GM13976 (cell line): ENCODE results near the gene FGFRL1.

Experiments
- DNase-seq: peaks from one replicate; pipeline ENCODE4 v3.0.0; 2012; ENCODE audit warnings: low spot score
- in situ Hi-C: fragments of 300-500 bp; cut with MboI; formaldehyde crosslinking; loops from one replicate; pipeline ENCODE4 v1.12.0; 2022; ENCODE audit warnings: low sequenced_read_pairs, mixed read lengths, inconsistent platforms; ENCODE audit not compliant: unreplicated experiment
- TF ChIP-seq, protein P1 (sequence below): IDR thresholded peaks from 2 replicates; pipeline ENCODE4 v1.5.1; 2012; ENCODE audit warnings: borderline replicate concordance, mild to moderate bottlenecking; ENCODE audit not compliant: insufficient read depth; ENCODE audit errors: extremely low read depth, missing control alignments, control extremely low read depth

The FGFRL1 gene

DNA sequence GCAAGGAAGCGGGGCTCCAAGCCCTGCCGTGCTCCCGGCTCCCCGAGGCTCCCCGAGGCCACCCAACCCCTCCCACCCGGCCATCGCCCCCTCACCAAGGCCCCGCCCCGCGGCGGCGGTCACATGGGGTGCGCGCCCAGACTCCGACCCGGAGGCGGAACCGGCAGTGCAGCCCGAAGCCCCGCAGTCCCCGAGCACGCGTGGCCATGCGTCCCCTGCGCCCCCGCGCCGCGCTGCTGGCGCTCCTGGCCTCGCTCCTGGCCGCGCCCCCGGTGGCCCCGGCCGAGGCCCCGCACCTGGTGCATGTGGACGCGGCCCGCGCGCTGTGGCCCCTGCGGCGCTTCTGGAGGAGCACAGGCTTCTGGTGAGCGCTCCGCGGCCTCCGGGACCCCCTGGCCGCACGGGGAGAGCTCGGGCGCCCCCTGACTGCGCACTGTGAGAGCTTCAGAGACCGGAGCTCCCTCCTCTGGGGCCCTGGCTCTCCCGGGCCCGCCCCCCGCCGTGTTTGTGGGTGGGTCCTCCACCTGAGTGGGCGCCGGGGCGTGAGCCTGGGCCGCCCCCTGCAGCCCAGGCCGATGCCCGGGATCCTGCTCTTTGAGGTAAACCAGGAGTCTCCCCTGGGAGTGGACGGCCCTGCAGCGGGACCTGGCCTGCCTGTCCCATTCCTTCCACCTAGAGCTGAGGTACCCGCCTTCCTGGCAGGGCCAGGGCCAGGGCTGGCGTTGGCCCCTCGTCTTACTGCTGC, 24.4 kb upstream of the FGFRL1 start, which contains the start of gene IDUA:
Gene IDUA (plus strand): TSS at position 166 of the 745 bp plus-strand sequence. CDS start 41 bp downstream, at position 207.
- peak; percentile 95 for DNase-seq
- TF ChIP-seq, protein P1, sequence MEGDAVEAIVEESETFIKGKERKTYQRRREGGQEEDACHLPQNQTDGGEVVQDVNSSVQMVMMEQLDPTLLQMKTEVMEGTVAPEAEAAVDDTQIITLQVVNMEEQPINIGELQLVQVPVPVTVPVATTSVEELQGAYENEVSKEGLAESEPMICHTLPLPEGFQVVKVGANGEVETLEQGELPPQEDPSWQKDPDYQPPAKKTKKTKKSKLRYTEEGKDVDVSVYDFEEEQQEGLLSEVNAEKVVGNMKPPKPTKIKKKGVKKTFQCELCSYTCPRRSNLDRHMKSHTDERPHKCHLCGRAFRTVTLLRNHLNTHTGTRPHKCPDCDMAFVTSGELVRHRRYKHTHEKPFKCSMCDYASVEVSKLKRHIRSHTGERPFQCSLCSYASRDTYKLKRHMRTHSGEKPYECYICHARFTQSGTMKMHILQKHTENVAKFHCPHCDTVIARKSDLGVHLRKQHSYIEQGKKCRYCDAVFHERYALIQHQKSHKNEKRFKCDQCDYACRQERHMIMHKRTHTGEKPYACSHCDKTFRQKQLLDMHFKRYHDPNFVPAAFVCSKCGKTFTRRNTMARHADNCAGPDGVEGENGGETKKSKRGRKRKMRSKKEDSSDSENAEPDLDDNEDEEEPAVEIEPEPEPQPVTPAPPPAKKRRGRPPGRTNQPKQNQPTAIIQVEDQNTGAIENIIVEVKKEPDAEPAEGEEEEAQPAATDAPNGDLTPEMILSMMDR = peak; percentile 66
- in situ Hi-C loops = no loop called here

DNA sequence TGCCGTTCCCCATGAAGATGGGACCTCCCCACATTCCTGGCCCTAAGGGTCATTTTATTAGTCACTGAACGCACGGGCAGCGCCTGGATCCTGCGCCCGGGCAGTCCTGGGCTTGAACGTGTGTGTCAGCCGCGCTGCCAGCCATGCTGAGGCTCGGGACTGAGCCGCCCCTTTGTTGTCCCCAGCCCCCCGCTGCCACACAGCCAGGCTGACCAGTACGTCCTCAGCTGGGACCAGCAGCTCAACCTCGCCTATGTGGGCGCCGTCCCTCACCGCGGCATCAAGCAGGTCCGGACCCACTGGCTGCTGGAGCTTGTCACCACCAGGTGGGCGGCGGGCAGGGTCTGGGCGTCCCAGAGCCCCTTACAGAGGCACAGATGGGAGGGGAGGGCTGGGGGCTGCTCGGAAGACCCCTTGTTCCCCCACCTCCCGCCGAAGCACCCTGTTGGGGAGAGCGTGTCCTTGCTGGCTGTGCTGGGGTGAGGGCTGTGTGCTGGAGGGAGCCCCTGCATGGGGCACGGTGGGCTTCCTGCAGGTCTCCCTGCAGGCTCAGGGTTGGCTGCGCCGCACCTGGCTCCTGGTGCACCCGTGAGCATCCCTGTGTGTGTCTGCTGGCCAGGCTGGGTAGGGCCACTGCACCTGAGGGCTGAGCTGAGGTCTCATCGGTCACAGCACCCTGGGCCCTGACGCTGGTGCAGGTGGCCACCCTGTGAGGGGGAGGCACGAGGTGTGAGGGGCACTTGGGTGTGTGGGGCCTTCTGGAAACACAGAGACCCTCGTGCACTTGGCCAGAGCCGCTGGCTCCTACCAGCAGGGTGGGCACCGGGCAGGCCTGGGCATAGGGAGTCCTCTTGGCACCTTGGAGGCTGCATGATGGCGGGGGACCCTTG, 23.6 kb upstream of the FGFRL1 start:
- in situ Hi-C loops = no loop called here
- TF ChIP-seq, protein P1 = no peak
- DNase-seq = no peak

DNA sequence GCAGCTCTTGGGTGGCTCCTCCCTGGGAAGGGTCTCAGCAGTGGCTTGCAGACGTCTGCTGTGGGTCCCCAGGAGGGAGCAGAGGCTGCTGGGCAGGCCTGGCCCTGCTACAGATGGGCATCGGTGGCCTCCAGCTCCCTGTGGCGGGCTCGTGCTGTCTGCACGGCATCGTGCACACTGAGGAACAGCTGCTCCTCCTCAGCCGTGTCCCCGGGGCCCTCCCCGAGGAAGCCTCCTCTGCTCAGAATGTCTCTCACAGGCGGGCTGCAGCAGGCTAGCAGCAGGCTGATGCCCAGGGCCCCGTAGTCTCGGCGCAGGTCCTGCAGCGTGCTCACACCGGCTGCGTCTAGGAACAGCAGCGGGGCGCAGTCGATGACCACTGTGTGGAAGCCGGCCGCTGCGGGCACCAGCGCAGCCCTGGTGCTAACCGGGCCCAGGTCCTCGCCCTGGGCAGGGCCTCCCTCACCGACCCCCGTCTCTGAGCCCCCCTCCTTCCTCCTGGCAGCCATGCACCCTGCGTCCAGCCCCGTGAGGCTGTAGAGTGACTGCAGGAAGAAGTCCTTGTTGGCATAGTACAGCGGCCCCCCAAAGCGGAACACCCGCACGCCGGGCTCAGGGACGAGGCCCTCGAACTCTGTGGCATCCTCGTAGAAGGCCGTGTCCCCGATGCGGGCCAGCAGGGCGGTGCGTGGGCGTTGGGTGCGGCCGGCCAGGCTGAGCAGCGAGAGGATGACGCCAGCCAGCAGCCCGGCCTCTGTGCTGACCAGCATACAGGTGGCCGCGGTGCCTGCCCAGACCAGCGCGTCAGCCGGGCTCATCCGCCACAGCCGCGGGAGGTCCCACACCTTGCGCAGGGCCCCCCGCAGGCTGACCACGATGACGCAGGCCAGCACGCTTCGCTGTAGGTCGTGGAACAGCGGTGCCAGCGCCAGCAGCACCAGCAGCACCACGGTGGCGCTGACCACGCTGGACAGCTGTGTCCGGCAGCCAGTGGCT, 22.4 kb upstream of the FGFRL1 start:
- in situ Hi-C loops = no loop called here
- no peak for DNase-seq
- TF ChIP-seq, protein P1 = no peak

DNA sequence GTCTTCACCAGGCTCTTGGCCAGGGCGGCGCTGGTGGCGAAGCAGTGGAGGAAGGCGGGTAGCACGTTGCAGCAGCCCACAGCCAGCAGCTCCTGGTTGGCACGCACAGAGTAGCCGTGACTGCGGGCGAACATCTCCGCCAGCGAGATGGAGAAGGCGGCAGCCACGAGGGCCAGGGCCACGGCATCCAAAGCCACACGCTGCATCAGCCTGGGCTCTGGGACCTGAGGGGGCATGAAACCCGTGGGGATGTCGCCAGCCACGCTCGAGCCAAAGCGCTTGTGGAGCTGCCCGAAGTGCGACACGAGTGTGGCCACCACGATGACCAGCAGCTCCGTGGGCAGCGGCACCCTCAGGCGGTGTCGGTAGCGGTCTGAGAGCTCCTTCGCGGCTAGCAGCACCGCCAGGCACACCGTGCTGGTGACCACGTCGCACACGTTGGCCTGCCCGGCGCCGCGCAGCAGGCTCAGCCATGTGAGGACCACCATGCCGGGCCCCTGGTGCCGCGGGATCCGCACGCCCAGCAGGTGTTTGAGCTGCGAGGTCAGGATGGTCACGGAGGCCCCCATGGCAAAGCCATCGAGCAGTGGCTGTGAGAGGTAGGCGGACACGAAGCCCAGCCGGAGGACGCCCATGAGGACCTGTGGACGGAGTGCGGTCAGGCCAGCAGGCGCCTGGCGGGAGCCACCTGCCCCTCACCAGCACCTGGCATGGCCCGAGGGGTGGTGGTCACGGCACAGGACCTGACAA, 21.5 kb upstream of the FGFRL1 start:
- in situ Hi-C loops = no loop called here
- no peak for DNase-seq
- TF ChIP-seq, protein P1 = no peak

DNA sequence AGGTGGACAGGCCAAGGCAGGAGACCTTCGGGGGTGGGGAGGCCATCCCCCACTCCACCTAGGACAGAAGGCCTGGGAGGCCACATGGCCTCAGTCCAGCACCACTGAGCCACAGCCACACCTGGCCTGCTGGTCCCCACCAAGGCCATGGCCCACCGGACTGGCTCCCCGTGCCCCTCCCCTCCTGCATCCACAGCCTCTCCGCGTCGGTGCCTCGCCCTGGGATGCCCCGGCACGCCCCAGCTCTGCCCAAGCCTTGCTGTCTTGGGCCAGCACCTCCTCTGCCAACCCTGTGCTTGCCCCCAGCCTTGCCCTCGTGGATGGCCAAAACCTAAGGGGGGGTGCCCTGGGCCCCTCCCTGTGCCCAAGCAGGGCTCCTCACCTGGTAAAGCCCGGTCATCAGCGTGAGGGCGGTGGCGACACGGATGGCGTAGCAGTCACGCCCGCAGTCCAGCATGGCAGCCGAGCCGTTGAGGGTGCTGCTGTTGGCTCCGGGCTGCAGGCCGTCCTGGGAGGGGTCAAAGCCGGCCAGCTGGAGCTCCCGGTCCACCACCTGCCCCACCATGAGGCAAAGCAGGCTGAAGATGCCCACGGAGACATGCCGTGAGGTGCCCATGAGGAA, 20.6 kb upstream of the FGFRL1 start:
- TF ChIP-seq, protein P1 = no peak
- no peak for DNase-seq
- in situ Hi-C loops = no loop called here
